ENCODE data around the gene FOXC1. TPM values are rescaled to one million over a fixed set of nuclear protein-coding genes. Genes with fewer than 3 reads are reported as not detected.

Gene FOXC1
- total RNA-seq, 1 experiment from 2014 or later, result 16.7 TPM

- H3K27ac Mint-ChIP-seq (ENCODE audit: low read depth, unreplicated experiment), result peak overlapping the region; percentile 66
- no peaks in the 10 kb centered on the region for H3K4me1 Mint-ChIP-seq (ENCODE audit: insufficient read depth, unreplicated experiment)
- H3K9me3 Mint-ChIP-seq (ENCODE audit: unreplicated experiment), result no peaks in the 10 kb centered on the region
- intact Hi-C loops (cut with micrococcal nuclease), result loop anchor here (1.0 kb wide), 1 partner anchor 428 kb away; no protein-coding TSS in a partner anchor
- TF ChIP-seq, protein P1, sequence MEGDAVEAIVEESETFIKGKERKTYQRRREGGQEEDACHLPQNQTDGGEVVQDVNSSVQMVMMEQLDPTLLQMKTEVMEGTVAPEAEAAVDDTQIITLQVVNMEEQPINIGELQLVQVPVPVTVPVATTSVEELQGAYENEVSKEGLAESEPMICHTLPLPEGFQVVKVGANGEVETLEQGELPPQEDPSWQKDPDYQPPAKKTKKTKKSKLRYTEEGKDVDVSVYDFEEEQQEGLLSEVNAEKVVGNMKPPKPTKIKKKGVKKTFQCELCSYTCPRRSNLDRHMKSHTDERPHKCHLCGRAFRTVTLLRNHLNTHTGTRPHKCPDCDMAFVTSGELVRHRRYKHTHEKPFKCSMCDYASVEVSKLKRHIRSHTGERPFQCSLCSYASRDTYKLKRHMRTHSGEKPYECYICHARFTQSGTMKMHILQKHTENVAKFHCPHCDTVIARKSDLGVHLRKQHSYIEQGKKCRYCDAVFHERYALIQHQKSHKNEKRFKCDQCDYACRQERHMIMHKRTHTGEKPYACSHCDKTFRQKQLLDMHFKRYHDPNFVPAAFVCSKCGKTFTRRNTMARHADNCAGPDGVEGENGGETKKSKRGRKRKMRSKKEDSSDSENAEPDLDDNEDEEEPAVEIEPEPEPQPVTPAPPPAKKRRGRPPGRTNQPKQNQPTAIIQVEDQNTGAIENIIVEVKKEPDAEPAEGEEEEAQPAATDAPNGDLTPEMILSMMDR (IDR thresholded peaks at IDR 0.05; ENCODE audit: unreplicated experiment), result no peak
- no TSS peak for BruUV-seq (replicated peaks)
- H3K27me3 Mint-ChIP-seq (ENCODE audit: insufficient read depth, unreplicated experiment), result no peaks in the 10 kb centered on the region
- peaks cover 7% of the 10 kb centered on the region for H3K36me3 Mint-ChIP-seq (ENCODE audit: insufficient read depth, unreplicated experiment)
- peak; percentile 40 for DNase-seq (ENCODE audit: unreplicated experiment)
- ChIA-PET POLR2A (interaction anchor here (1.3 to 3.8 kb wide), 7 partner anchors 11 to 1156 kb away, joined by 3 to 68 read pairs (median 7); partner anchors contain the start of gene WRNIP1), CTCF (interaction anchor here (0.8 to 3.6 kb wide), 6 partner anchors 176 to 589 kb away, joined by 3 to 25 read pairs (median 4); no protein-coding TSS in a partner anchor)
- H3K4me3 Mint-ChIP-seq (ENCODE audit: unreplicated experiment), result peak overlapping the region; percentile 92
These were observed 571 bp upstream of the FOXC1 start for GRCh38 chr6:1609041-1609647.

GRCh38 chr6:1610497-1611321 is 994 bp downstream of the FOXC1 start:
- intact Hi-C loops (cut with micrococcal nuclease), result loop anchor here (5.0 kb wide), 1 partner anchor 182 kb away; no protein-coding TSS in a partner anchor
- H3K27ac Mint-ChIP-seq (ENCODE audit: low read depth, unreplicated experiment), result peak overlapping the region; percentile 84
- BruUV-seq (replicated peaks), result no TSS peak
- no peaks in the 10 kb centered on the region for H3K27me3 Mint-ChIP-seq (ENCODE audit: insufficient read depth, unreplicated experiment)
- peak overlapping the region; percentile 92 for H3K4me3 Mint-ChIP-seq (ENCODE audit: unreplicated experiment)
- peaks cover 7% of the 10 kb centered on the region for H3K36me3 Mint-ChIP-seq (ENCODE audit: insufficient read depth, unreplicated experiment)
- H3K9me3 Mint-ChIP-seq (ENCODE audit: unreplicated experiment), result no peaks in the 10 kb centered on the region
- TF ChIP-seq, protein P1 (IDR thresholded peaks at IDR 0.05; ENCODE audit: unreplicated experiment), result no peak
- DNase-seq (ENCODE audit: unreplicated experiment), result peak; percentile 43
- ChIA-PET CTCF (interaction anchor here (0.5 to 3.5 kb wide), 14 partner anchors 14 to 1379 kb away, joined by 3 to 24 read pairs (median 4); no protein-coding TSS in a partner anchor), POLR2A (interaction anchor here (0.6 to 3.8 kb wide), 27 partner anchors 13 to 1196 kb away, joined by 3 to 68 read pairs (median 4); partner anchors contain the start of gene WRNIP1)
- H3K4me1 Mint-ChIP-seq (ENCODE audit: insufficient read depth, unreplicated experiment), result no peaks in the 10 kb centered on the region

DNA sequence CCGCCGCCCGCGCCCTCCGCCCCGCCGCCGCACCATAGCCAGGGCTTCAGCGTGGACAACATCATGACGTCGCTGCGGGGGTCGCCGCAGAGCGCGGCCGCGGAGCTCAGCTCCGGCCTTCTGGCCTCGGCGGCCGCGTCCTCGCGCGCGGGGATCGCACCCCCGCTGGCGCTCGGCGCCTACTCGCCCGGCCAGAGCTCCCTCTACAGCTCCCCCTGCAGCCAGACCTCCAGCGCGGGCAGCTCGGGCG is 1.5 kb downstream of the FOXC1 start:
- peak; percentile 38 for DNase-seq (ENCODE audit: unreplicated experiment)
- intact Hi-C loops (cut with micrococcal nuclease), result loop anchor here (5.0 kb wide), 1 partner anchor 181 kb away; no protein-coding TSS in a partner anchor
- POLR2A ChIA-PET, result interaction anchor here (0.5 to 3.8 kb wide), 20 partner anchors 13 to 1189 kb away, joined by 3 to 68 read pairs (median 4); no protein-coding TSS in a partner anchor
- Mint-ChIP-seq H3K36me3 (ENCODE audit: insufficient read depth, unreplicated experiment) (peaks cover 7% of the 10 kb centered on the region), H3K27me3 (ENCODE audit: insufficient read depth, unreplicated experiment) (no peaks in the 10 kb centered on the region), H3K9me3 (ENCODE audit: unreplicated experiment) (no peaks in the 10 kb centered on the region), H3K4me3 (ENCODE audit: unreplicated experiment) (peak overlapping the region; percentile 92), H3K27ac (ENCODE audit: low read depth, unreplicated experiment) (no peak overlapping the region), H3K4me1 (ENCODE audit: insufficient read depth, unreplicated experiment) (no peaks in the 10 kb centered on the region)
- BruUV-seq (replicated peaks), result no TSS peak
- CTCF ChIA-PET, result interaction anchor here (0.8 to 3.5 kb wide), 8 partner anchors 16 to 1023 kb away, joined by 3 to 24 read pairs (median 7); no protein-coding TSS in a partner anchor
- TF ChIP-seq, protein P1 (IDR thresholded peaks at IDR 0.05; ENCODE audit: unreplicated experiment), result peak; percentile 26
